ENCODE measurements around the gene ART3. TPM values are rescaled to one million over a fixed set of nuclear protein-coding genes. Genes with fewer than 3 reads are reported as not detected.

Gene ART3
- total RNA-seq, 2 experiments from 2014 or later = not detected

DNA sequence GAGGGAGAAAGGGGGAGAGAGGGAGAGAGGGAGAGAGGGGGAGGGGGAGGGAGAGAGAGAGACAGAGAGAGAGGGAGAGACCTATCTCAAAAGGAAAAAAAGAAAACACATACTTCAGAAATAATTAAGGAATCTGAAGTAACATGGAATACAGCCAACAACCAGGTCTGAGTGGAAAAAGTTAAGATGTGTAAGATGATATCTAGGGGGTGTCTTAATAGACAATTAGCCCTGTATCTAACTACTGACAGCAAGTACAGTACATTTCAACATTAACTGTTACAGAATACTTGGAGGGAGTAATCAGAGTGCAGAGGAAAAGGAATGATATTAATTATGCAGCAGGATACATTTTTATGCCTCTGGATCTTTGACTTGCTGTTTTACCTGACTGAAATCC, 51.3 kb downstream of the ART3 start:
- Histone ChIP-seq H3K36me3 (ENCODE audit: insufficient read depth, low read length) (peaks cover 65% of the 10 kb centered on the region), H3K9me3 (ENCODE audit: control insufficient read depth in 1 of 2, insufficient read depth in 1 of 2, low read length in 2 of 2) (no peaks in the 10 kb centered on the region), H3K4me3 (ENCODE audit: low read length) (no peak overlapping the region), H3K4me1 (ENCODE audit: insufficient read depth, low read length) (no peaks in the 10 kb centered on the region), H3K27ac (ENCODE audit: low read depth in 1 of 2, low read length in 2 of 2) (no peak overlapping the region), H3K27me3 (ENCODE audit: control insufficient read depth in 1 of 2, insufficient read depth in 2 of 2, low read length in 2 of 2) (no peaks in the 10 kb centered on the region)
- no peaks in the 10 kb centered on the region for H3K4me1 Mint-ChIP-seq (ENCODE audit: low read depth)
- TF ChIP-seq, protein P1, sequence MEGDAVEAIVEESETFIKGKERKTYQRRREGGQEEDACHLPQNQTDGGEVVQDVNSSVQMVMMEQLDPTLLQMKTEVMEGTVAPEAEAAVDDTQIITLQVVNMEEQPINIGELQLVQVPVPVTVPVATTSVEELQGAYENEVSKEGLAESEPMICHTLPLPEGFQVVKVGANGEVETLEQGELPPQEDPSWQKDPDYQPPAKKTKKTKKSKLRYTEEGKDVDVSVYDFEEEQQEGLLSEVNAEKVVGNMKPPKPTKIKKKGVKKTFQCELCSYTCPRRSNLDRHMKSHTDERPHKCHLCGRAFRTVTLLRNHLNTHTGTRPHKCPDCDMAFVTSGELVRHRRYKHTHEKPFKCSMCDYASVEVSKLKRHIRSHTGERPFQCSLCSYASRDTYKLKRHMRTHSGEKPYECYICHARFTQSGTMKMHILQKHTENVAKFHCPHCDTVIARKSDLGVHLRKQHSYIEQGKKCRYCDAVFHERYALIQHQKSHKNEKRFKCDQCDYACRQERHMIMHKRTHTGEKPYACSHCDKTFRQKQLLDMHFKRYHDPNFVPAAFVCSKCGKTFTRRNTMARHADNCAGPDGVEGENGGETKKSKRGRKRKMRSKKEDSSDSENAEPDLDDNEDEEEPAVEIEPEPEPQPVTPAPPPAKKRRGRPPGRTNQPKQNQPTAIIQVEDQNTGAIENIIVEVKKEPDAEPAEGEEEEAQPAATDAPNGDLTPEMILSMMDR (IDR thresholded peaks at IDR 0.05) = no peak
- peaks cover 82% of the 10 kb centered on the region for H3K36me3 Mint-ChIP-seq (ENCODE audit: low read depth)
- CTCF ChIA-PET = no interaction called here
- intact Hi-C loops (cut with DNase I, micrococcal nuclease) = no loop called here
- DNase-seq = no peak
- no peaks in the 10 kb centered on the region for H3K27me3 Mint-ChIP-seq
- POLR2A ChIA-PET = no interaction called here
- no peak overlapping the region for H3K4me3 Mint-ChIP-seq
- no peak overlapping the region for H3K27ac Mint-ChIP-seq
- ATAC-seq (ENCODE audit: poor library complexity) = no peak
- no peaks in the 10 kb centered on the region for H3K9me3 Mint-ChIP-seq

GRCh38 chr4:76127754-76128153, 53.2 kb downstream of the ART3 start:
- H3K4me3 Mint-ChIP-seq = no peak overlapping the region
- TF ChIP-seq, protein P1 (IDR thresholded peaks at IDR 0.05) = no peak
- POLR2A ChIA-PET = no interaction called here

GRCh38 chr4:76141241-76141640, 66.7 kb downstream of the ART3 start:
- Mint-ChIP-seq H3K27ac (no peak overlapping the region), H3K4me1 (ENCODE audit: low read depth) (peaks cover 55% of the 10 kb centered on the region)

More at GRCh38 chr4:76127754-76128153, 53.2 kb downstream of the ART3 start:
- Histone ChIP-seq H3K9me3 (ENCODE audit: control insufficient read depth in 1 of 2, insufficient read depth in 1 of 2, low read length in 2 of 2) (no peaks in the 10 kb centered on the region), H3K4me3 (ENCODE audit: low read length) (no peak overlapping the region), H3K4me1 (ENCODE audit: insufficient read depth, low read length) (no peaks in the 10 kb centered on the region), H3K27ac (ENCODE audit: low read depth in 1 of 2, low read length in 2 of 2) (no peak overlapping the region), H3K27me3 (ENCODE audit: control insufficient read depth in 1 of 2, insufficient read depth in 2 of 2, low read length in 2 of 2) (no peaks in the 10 kb centered on the region), H3K36me3 (ENCODE audit: insufficient read depth, low read length) (peaks cover 62% of the 10 kb centered on the region)
- H3K4me1 Mint-ChIP-seq (ENCODE audit: low read depth) = no peaks in the 10 kb centered on the region
- H3K27ac Mint-ChIP-seq = no peak overlapping the region
- H3K36me3 Mint-ChIP-seq (ENCODE audit: low read depth) = peaks cover 84% of the 10 kb centered on the region
- CTCF ChIA-PET = no interaction called here
- H3K9me3 Mint-ChIP-seq = no peaks in the 10 kb centered on the region
- no peaks in the 10 kb centered on the region for H3K27me3 Mint-ChIP-seq
- intact Hi-C loops (cut with DNase I, micrococcal nuclease) = no loop called here
- ATAC-seq (ENCODE audit: poor library complexity) (no peak), DNase-seq (no peak)

More at GRCh38 chr4:76141241-76141640, 66.7 kb downstream of the ART3 start:
- no peak for ATAC-seq (ENCODE audit: poor library complexity)
- no peaks in the 10 kb centered on the region for H3K4me1 ChIP-seq (ENCODE audit: insufficient read depth, low read length)
- intact Hi-C loops (cut with DNase I, micrococcal nuclease) = loop anchor here in 1 of 2 experiments (10.0 kb wide), 1 partner anchor 626 kb away; the partner anchor contains the start of genes RCHY1 and THAP6
- Mint-ChIP-seq H3K9me3 (no peaks in the 10 kb centered on the region), H3K27me3 (no peaks in the 10 kb centered on the region), H3K36me3 (ENCODE audit: low read depth) (peaks cover 68% of the 10 kb centered on the region), H3K4me3 (no peak overlapping the region)
- no peaks in the 10 kb centered on the region for H3K27me3 ChIP-seq (ENCODE audit: control insufficient read depth in 1 of 2, insufficient read depth in 2 of 2, low read length in 2 of 2)
- TF ChIP-seq, protein P1 (IDR thresholded peaks at IDR 0.05) = no peak
- H3K9me3 ChIP-seq (ENCODE audit: control insufficient read depth in 1 of 2, insufficient read depth in 1 of 2, low read length in 2 of 2) = no peaks in the 10 kb centered on the region
- H3K27ac ChIP-seq (ENCODE audit: low read depth in 1 of 2, low read length in 2 of 2) = no peak overlapping the region
- no peak for DNase-seq
- POLR2A ChIA-PET = interaction anchor here (0.5 kb wide), 1 partner anchor 108 kb away, joined by 3 read pairs; no protein-coding TSS in a partner anchor
- H3K4me3 ChIP-seq (ENCODE audit: low read length) = no peak overlapping the region
- peaks cover 67% of the 10 kb centered on the region for H3K36me3 ChIP-seq (ENCODE audit: insufficient read depth, low read length)
- CTCF ChIA-PET = no interaction called here

Data from CD4-positive, alpha-beta T cell (primary cell).